Adrenal gland (tissue), 5 donors: ENCODE data around the gene SMIM15.

ENCODE experiments used
- POLR2A ChIP-seq, 2 donors: fragments of 450-650 bp; IDR thresholded peaks; one replicate each; pipeline ENCODE4 v1.6.1; 2017; ENCODE audit warnings: antibody characterized with exemption in 2 of 2, mild to moderate bottlenecking in 2 of 2, moderate library complexity in 1 of 2
- TF ChIP-seq, protein P1 (sequence below), 6 experiments: fragments of 450-650 bp in 4 of 6; fragments of 200-600 bp in 2 of 6; sonication (generic) in 1 of 6; IDR thresholded peaks; 1 replicate in 5 of 6; 2 replicates in 1 of 6; pipeline versions ENCODE4 v1.5.1 to v1.8.0; 2016 to 2021; ENCODE audit warnings: antibody characterized with exemption in 6 of 6, mild to moderate bottlenecking in 2 of 6, moderate library complexity in 1 of 6
- donor health status: DM: no; HTN: no; CAD: no.

DNA sequence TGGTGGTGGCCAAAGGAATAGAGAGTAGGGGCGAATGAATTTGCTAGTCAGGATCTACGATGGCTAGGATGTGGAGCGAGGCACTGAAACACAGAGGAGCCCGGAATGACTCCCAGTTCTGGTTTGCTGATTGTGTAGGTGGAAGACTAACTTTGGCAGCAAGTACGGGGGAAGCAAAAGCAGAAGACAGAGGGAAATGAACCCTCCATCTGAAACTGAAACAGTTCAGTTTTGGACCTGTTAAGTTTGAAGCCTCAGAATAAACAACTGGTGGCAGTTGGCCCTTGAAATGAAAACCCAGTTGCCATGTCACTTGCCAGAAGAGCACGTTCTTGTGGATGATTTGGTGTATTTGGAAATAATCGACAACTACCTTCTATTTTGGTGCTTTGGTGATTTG, 15.4 kb upstream of the SMIM15 start:
- TF ChIP-seq, protein P1, sequence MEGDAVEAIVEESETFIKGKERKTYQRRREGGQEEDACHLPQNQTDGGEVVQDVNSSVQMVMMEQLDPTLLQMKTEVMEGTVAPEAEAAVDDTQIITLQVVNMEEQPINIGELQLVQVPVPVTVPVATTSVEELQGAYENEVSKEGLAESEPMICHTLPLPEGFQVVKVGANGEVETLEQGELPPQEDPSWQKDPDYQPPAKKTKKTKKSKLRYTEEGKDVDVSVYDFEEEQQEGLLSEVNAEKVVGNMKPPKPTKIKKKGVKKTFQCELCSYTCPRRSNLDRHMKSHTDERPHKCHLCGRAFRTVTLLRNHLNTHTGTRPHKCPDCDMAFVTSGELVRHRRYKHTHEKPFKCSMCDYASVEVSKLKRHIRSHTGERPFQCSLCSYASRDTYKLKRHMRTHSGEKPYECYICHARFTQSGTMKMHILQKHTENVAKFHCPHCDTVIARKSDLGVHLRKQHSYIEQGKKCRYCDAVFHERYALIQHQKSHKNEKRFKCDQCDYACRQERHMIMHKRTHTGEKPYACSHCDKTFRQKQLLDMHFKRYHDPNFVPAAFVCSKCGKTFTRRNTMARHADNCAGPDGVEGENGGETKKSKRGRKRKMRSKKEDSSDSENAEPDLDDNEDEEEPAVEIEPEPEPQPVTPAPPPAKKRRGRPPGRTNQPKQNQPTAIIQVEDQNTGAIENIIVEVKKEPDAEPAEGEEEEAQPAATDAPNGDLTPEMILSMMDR (IDR thresholded peaks at IDR 0.05) = no peak
- no peak for TF ChIP-seq POLR2A (IDR thresholded peaks at IDR 0.05)
